ENCODE measurements around the gene TIPIN. TPM values are rescaled to one million over a fixed set of nuclear protein-coding genes. Genes with fewer than 3 reads are reported as not detected.
A peak's percentile ranks its signal among the peaks of the same experiment; 100 is the strongest.

The TIPIN gene
- total RNA-seq, 2 experiments from 2014 or later = 33.8 to 34.7 TPM

DNA sequence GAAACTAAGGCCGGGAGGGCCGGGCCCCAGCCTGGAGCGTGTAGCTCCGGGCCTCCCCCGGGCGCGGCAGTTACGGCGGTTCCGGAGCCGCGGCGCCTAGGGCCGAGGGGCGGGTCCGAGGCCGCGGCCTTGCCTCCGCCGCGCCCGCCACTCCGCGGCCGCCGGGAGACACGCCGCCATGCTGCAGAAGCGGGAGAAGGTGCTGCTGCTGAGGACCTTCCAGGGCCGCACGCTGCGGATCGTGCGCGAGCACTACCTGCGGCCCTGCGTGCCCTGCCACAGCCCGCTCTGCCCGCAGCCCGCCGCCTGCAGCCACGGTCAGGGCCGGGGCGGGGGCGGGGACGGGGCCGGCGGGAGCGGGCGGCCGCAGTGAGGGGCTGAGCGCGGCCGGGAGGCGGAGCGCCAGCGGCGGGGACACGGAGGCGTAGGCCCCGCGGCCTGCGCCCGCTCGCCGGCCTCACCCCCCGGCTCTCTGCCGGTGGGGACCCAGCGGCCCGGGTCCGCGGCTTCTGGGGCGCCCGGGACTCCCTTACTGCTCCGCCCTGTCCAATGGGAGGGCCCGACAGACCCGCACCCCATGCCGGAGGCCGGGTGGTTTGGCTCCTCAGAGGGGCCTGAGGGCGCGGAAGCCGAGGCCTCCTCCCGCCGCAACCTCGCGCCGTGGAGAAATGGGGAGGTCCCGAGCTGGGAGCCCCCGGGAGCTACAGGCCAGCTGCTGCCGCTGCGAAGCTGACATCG is 62.9 kb downstream of the TIPIN start, which contains the start of gene DIS3L:
DIS3L (plus strand) TSS at position 150 of the 738 bp plus-strand sequence; CDS start at position 179, 29 bp downstream.
- H3K27me3 Mint-ChIP-seq (ENCODE audit: low read depth) = no peaks in the 10 kb centered on the region
- H3K27ac Mint-ChIP-seq = peak within 1 kb of the TSS; percentile 92

DNA sequence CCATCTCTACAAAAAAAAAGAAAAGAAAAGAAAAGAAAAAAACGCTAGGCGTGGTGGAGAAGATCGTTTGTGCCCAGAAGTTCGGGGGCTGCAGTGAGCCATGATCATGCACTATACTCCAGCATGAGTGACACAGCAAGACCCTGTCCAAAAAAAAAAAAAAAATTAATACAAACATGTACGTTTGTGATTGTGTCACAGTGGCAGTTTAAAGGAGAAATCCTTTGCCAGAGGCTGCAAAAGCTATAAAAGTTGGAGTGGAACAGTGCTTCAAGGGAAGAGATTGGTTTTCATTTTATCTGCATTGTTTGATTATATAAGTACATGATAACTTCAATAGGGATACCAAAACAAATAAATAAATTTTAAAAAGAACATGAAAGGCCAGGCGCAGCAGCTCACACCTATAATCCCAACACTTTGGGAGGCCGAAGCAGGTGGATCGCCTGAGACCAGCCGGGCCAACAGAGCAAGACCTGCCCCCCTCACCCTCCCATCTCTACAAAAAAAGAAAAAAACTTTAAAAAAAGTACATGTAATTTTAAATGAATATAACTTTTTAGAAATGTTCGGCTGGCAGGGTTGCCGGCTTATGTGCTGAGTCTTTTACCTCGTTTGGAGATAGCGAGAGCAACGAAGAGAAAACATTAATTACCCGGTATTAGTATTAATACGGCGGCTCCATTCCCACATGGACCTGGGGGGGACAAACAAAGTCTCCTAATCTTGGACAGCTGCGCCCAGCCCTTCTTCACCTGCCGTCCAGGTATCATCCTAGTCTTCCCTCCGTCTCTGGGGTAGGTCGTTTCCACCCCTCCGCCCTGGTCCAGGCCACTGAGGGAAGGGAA is 63.7 kb downstream of the TIPIN start:
- intact Hi-C loops (cut with micrococcal nuclease) = loop anchor here (1.0 to 5.0 kb wide), 3 partner anchors 94 to 760 kb away; partner anchors contain the start of genes HACD3, MAP2K1 and RAB11A
- Mint-ChIP-seq H3K4me1 (ENCODE audit: low read depth) (peaks cover 38% of the 10 kb centered on the region), H3K36me3 (ENCODE audit: low read depth) (peaks cover 13% of the 10 kb centered on the region), H3K4me3 (peak overlapping the region; percentile 83), H3K27ac (peak overlapping the region; percentile 92), H3K9me3 (no peaks in the 10 kb centered on the region), H3K27me3 (ENCODE audit: low read depth) (no peaks in the 10 kb centered on the region)
- DNase-seq = no peak
- CTCF ChIA-PET = interaction anchor here (0.6 to 1.6 kb wide), 3 partner anchors 183 to 974 kb away, joined by 3 to 5 read pairs (median 3); partner anchors contain the start of gene SNAPC5

More for the DNA sequence above, 62.9 kb downstream of the TIPIN start, which contains the start of gene DIS3L:
- intact Hi-C loops (cut with micrococcal nuclease) = loop anchor here (1.0 to 5.0 kb wide), 5 partner anchors 63 to 761 kb away; partner anchors contain the start of genes HACD3, MAP2K1, RAB11A and SNAPC5
- peaks cover 13% of the 10 kb centered on the region for H3K36me3 Mint-ChIP-seq (ENCODE audit: low read depth)
- CTCF ChIA-PET = interaction anchor here (2.1 kb wide), 1 partner anchor 205 kb away, joined by 10 read pairs; no protein-coding TSS in a partner anchor
- peaks cover 38% of the 10 kb centered on the region for H3K4me1 Mint-ChIP-seq (ENCODE audit: low read depth)
- no peaks in the 10 kb centered on the region for H3K9me3 Mint-ChIP-seq
- peak within 1 kb of the TSS; percentile 84 for H3K4me3 Mint-ChIP-seq
- DNase-seq = peak; percentile 66

DNA sequence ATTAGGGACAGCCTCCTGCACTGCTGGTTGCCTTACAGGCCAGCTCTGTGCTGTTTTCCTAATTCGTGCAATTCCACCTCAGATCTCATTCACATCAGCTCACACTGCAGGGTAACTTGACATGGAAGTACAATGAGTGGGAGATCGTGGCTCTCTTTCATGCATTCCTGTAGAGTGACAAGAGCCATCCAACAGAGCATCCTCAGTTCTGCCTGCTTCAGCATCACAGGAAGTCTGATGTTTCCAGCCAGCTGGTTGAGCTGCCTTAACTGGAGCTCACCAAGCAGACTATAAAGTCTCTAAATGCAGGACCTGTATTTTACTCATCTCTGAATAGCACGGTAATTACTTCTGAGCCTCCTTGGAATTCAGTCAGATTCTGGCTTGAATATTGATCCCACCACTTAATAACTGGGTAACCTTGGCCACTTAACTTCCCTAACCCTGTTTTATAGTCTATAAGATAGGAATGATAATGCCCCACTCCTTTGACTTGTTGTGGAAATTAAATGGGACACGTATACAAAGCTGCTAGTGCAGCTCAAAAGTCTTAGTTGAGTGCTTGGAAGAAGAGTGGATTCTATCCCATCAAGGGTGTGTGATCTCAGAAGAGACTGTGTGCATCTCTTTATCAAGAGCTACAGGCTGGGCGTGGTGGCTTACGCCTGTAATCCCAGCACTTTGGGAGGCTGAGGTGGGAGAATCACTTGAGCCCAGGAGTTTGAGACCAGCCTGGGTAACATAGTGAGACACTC is 64.5 kb downstream of the TIPIN start:
- peaks cover 8% of the 10 kb centered on the region for H3K36me3 Mint-ChIP-seq (ENCODE audit: low read depth)
- H3K9me3 Mint-ChIP-seq = no peaks in the 10 kb centered on the region
- H3K27me3 Mint-ChIP-seq (ENCODE audit: low read depth) = no peaks in the 10 kb centered on the region
- CTCF ChIA-PET = interaction anchor here (0.9 to 1.6 kb wide), 2 partner anchors 206 to 973 kb away, joined by 3 to 5 read pairs; partner anchors contain the start of gene SNAPC5
- H3K4me1 Mint-ChIP-seq (ENCODE audit: low read depth) = peaks cover 40% of the 10 kb centered on the region
- intact Hi-C loops (cut with micrococcal nuclease) = loop anchor here (5.0 kb wide), 2 partner anchors 425 to 760 kb away; partner anchors contain the start of genes HACD3 and RAB11A
- no peak for DNase-seq
- H3K27ac Mint-ChIP-seq = peak overlapping the region; percentile 92
- peak overlapping the region; percentile 83 for H3K4me3 Mint-ChIP-seq

DNA sequence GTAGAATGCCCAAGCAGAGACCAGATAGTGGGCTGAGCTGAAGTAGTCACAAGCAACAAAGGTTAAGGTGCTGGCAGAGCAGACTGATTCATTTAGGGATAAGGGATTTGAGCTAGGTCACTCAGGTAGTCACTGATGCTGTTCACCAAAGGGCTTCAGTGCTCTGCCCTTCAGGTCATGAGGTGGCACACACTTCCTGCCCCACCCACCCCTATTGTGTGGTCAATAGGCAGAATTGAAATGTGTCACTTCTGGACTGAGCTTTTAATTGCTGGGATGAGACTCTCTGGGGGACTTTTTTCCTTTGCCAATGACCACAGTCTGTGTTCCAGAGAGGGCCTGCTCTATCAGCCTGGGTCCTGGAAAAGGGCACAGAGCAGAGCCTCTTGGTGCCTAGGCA is 66.0 kb downstream of the TIPIN start:
- H3K36me3 Mint-ChIP-seq (ENCODE audit: low read depth) = no peaks in the 10 kb centered on the region
- peaks cover 32% of the 10 kb centered on the region for H3K4me1 Mint-ChIP-seq (ENCODE audit: low read depth)
- DNase-seq = no peak
- CTCF ChIA-PET = interaction anchor here (0.6 to 1.4 kb wide), 3 partner anchors 428 to 778 kb away, joined by 3 to 5 read pairs (median 3); no protein-coding TSS in a partner anchor
- no peaks in the 10 kb centered on the region for H3K27me3 Mint-ChIP-seq (ENCODE audit: low read depth)
- no peak overlapping the region for H3K4me3 Mint-ChIP-seq
- intact Hi-C loops (cut with micrococcal nuclease) = loop anchor here (5.0 kb wide), 2 partner anchors 423 to 758 kb away; partner anchors contain the start of genes HACD3 and RAB11A
- H3K27ac Mint-ChIP-seq = no peak overlapping the region
- no peaks in the 10 kb centered on the region for H3K9me3 Mint-ChIP-seq

DNA sequence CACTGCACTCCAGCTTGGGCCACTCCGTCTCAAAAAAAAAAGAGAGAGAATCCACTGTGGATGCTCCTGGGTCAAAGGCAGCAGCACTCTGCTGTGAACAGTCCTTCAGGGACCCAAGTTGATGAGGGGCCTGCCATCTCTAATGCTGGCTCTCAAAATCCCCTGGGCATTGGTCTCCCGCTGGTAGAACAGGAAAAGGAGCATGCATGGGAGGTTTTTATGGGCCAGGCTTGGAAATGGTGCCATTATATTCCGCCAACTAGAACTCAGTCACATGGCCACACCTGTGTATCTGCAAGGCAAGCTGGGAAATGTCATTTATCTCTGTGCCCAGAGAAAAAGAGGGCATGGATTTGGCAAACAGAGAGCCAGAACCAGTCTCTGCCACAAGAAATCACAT is 66.5 kb downstream of the TIPIN start:
- Mint-ChIP-seq H3K4me3 (no peak overlapping the region), H3K4me1 (ENCODE audit: low read depth) (peaks cover 29% of the 10 kb centered on the region), H3K9me3 (no peaks in the 10 kb centered on the region), H3K27ac (no peak overlapping the region), H3K36me3 (ENCODE audit: low read depth) (no peaks in the 10 kb centered on the region), H3K27me3 (ENCODE audit: low read depth) (no peaks in the 10 kb centered on the region)
- intact Hi-C loops (cut with micrococcal nuclease) = loop anchor here (5.0 kb wide), 2 partner anchors 423 to 758 kb away; partner anchors contain the start of genes HACD3 and RAB11A
- CTCF ChIA-PET = interaction anchor here (0.6 to 1.4 kb wide), 3 partner anchors 427 to 777 kb away, joined by 3 to 5 read pairs (median 3); no protein-coding TSS in a partner anchor
- no peak for DNase-seq

DNA sequence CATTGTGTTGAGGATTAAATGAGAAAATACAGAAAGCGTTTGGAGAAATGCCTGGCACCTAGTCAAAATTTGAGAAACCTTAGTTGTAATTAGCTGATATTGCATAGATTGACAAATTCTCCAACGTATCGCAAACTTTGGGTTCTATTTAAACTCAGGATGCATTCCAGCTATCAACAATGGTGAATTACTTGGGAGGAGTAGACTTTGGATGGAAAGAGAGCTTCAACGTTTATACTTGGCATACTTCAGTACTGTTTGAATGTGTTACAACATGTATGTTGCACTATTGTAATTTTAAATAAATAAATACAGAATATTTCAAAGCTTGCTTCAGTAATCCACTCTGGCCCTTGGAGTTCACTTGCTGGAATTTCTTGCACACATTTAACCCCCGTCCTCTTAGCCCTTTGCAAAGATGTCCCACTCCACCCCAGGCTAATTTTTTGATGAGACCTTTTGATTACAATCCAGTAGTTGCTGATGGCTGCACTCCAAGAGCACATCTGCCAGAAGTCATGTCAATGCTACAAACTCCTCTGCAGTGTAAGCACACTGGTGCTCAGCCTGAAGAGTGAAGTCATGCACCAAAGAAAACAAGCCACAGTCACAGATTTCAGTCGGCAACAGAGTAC is 67.8 kb downstream of the TIPIN start:
- no peaks in the 10 kb centered on the region for H3K27me3 Mint-ChIP-seq (ENCODE audit: low read depth)
- H3K27ac Mint-ChIP-seq = no peak overlapping the region
- no peak for DNase-seq
- no peaks in the 10 kb centered on the region for H3K9me3 Mint-ChIP-seq
- H3K4me3 Mint-ChIP-seq = no peak overlapping the region
- H3K4me1 Mint-ChIP-seq (ENCODE audit: low read depth) = peaks cover 20% of the 10 kb centered on the region
- CTCF ChIA-PET = interaction anchor here (0.6 to 1.5 kb wide), 8 partner anchors 28 to 589 kb away, joined by 3 to 4 read pairs (median 3); partner anchors contain the start of gene SNAPC5
- no peaks in the 10 kb centered on the region for H3K36me3 Mint-ChIP-seq (ENCODE audit: low read depth)
- intact Hi-C loops (cut with micrococcal nuclease) = loop anchor here (5.0 kb wide), 1 partner anchor 306 kb away; no protein-coding TSS in a partner anchor

DNA sequence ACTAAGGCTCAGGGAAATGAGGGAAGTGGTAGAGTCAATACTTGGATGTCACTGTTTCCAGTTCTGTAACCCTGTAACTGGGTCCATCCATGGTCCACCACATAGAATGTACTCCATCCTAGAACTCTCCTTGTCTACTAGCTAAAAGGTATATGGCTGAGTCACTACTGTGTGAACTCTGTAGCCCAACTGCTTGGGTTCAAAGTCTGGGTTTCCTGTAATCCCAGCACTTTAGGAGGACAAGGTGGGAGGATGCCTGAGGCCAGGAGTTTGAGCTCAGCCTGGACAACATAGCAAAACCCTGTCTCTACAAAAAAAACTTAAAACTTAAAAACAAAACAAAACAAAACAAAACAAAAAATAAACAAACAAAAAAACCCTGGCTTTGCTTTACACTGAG is 68.4 kb downstream of the TIPIN start:
- Mint-ChIP-seq H3K27me3 (ENCODE audit: low read depth) (no peaks in the 10 kb centered on the region), H3K4me3 (no peak overlapping the region), H3K27ac (no peak overlapping the region), H3K36me3 (ENCODE audit: low read depth) (no peaks in the 10 kb centered on the region), H3K9me3 (no peaks in the 10 kb centered on the region), H3K4me1 (ENCODE audit: low read depth) (peaks cover 20% of the 10 kb centered on the region)
- DNase-seq = no peak
- intact Hi-C loops (cut with micrococcal nuclease) = loop anchor here (5.0 kb wide), 1 partner anchor 306 kb away; no protein-coding TSS in a partner anchor
- CTCF ChIA-PET = interaction anchor here (0.6 to 1.5 kb wide), 8 partner anchors 11 to 588 kb away, joined by 3 to 4 read pairs (median 3); partner anchors contain the start of gene SNAPC5

DNA sequence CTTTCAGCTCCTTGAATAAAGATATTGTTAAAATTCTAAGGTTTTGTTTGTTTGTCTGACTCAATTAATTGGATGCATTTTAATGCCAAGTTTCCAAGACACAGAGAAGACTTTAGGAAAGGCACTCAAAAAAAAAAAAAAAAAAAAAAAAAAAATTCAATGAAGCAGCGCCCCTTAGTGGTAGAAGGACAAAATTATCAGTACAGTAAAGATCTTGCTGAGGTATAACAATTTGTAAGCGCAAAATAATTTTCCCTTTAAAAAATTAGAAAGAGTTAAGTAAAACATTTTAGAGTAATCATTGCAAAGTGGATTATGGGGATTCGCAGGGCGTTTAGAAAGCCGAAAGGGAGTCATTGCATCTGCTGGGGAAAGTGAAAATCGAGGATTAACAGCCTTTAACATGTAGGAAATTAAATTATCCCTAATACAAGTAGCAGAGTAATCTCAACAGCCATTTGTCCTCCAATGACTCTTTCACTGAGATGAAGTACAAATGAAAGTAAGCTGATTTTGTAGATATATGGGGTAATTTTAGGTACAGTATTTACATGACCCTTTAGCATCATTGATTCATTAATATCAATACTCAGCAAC is 68.9 kb downstream of the TIPIN start:
- CTCF ChIA-PET = interaction anchor here (0.6 to 1.5 kb wide), 12 partner anchors 9 to 655 kb away, joined by 3 to 4 read pairs (median 3); partner anchors contain the start of gene SNAPC5
- intact Hi-C loops (cut with micrococcal nuclease) = loop anchor here (2.0 to 5.0 kb wide), 2 partner anchors 35 to 305 kb away; partner anchors contain the start of gene MEGF11
- peaks cover 20% of the 10 kb centered on the region for H3K4me1 Mint-ChIP-seq (ENCODE audit: low read depth)
- H3K27ac Mint-ChIP-seq = no peak overlapping the region
- H3K27me3 Mint-ChIP-seq (ENCODE audit: low read depth) = no peaks in the 10 kb centered on the region
- H3K36me3 Mint-ChIP-seq (ENCODE audit: low read depth) = no peaks in the 10 kb centered on the region
- no peak overlapping the region for H3K4me3 Mint-ChIP-seq
- no peak for DNase-seq
- no peaks in the 10 kb centered on the region for H3K9me3 Mint-ChIP-seq
